Adrenal gland (tissue), 12 donors: ENCODE data around the gene CPD. TPM values are rescaled to one million over a fixed set of nuclear protein-coding genes. Genes with fewer than 3 reads are reported as not detected.

Experiments used
- DNase-seq, 7 donors: peaks; one replicate each; pipeline ENCODE4 v3.0.0-alpha.2; 2019 to 2020
- H3K27ac ChIP-seq, 5 donors: fragments of 200-600 bp; sonication (generic) in 4 of 5; 1 replicate in 3 of 5; 2 replicates in 2 of 5; pipeline versions ENCODE4 v1.5.1 to v1.8.0; 2016 to 2020; ENCODE audit warnings: mild to moderate bottlenecking in 1 of 5
- H3K27me3 ChIP-seq: fragments of 200-600 bp; 2 replicates; pipeline ENCODE4 v1.8.0; 2021
- H3K36me3 ChIP-seq, 2 donors: fragments of 200-600 bp; replicated peaks in 1 of 2; 1 replicate in 1 of 2; 2 replicates in 1 of 2; pipeline versions ENCODE4 v1.5.1 to v1.8.0; 2018 to 2022
- H3K4me1 ChIP-seq, 2 donors: fragments of 200-600 bp; replicated peaks in 1 of 2; 1 replicate in 1 of 2; 2 replicates in 1 of 2; pipeline versions ENCODE4 v1.5.1 to v1.8.0; 2018 to 2021
- H3K4me3 ChIP-seq, 4 donors: fragments of 200-600 bp; sonication (generic) in 3 of 4; one replicate each; pipeline ENCODE4 v1.5.1; 2016 to 2018
- H3K9me3 ChIP-seq, 3 donors: fragments of 200-600 bp; sonication (generic) in 1 of 3; replicated peaks in 1 of 3; 1 replicate in 2 of 3; 2 replicates in 1 of 3; pipeline versions ENCODE4 v1.5.1 to v1.8.0; 2016 to 2021
- CTCF ChIP-seq, 6 experiments: fragments of 450-650 bp in 4 of 6; fragments of 200-600 bp in 2 of 6; sonication (generic) in 1 of 6; IDR thresholded peaks; 1 replicate in 5 of 6; 2 replicates in 1 of 6; pipeline versions ENCODE4 v1.5.1 to v1.8.0; 2016 to 2021; ENCODE audit warnings: antibody characterized with exemption in 6 of 6, mild to moderate bottlenecking in 2 of 6, moderate library complexity in 1 of 6
- POLR2A ChIP-seq, 2 donors: fragments of 450-650 bp; IDR thresholded peaks; one replicate each; pipeline ENCODE4 v1.6.1; 2017; ENCODE audit warnings: antibody characterized with exemption in 2 of 2, mild to moderate bottlenecking in 2 of 2, moderate library complexity in 1 of 2
- WGBS, 4 donors: extraction: QIAGEN DNeasy Blood & Tissue Kit in 2 of 4; methylation state at CpG; one replicate each; pipeline versions ENCODE4 v1.1.5 to v1.1.7; 2013 to 2017; 5-methylcytosine and 5-hydroxymethylcytosine counted together
- intact Hi-C, 2 donors: fragments of 100-400 bp; cut with DNase I; formaldehyde crosslinking; loops; one replicate each; pipeline versions ENCODE4 v1.14.1 to v1.15.0; 2022 to 2023
- polyA plus RNA-seq, 3 donors: library from polyadenylated mRNA; stranded (reverse); fragments of 200-250 nt in 2 of 3; fragments of 350-450 nt in 1 of 3; fragmentation: Illumina TruSeq in 1 of 3; extraction: RNeasy Lipid Tissue Mini Kit (QIAGEN cat#74804) in 1 of 3; gene quantifications; one replicate each; pipeline ENCODE4 v1.2.3, GENCODE V29; 2013 to 2014
- total RNA-seq, 9 donors: library from RNA; depleted of rRNA in 4 of 9; stranded (reverse); fragments of >200 nt in 4 of 9; fragments of 120-200 nt in 1 of 9; fragmentation: NEBNext Ultra II Directional in 1 of 9; extraction: Animal tissue kit (Norgen Biotek cat#: 25700) in 1 of 9; gene quantifications; one replicate each; pipeline versions ENCODE4 v1.1.0 to v1.2.4, GENCODE V29; 2013 to 2023
- donor health status: healthy with polysubstance abuse.
- donor health status: Bipolar disorder and iron deficiency.
- donor health status: DM: yes; HTN: yes; CAD: no.
- donor health status: DM: no; HTN: no; CAD: no.
- donor health status: DM: no; HTN: no; CAD: no.
- donor health status: DM: yes; HTN: yes; CAD: no.

CPD gene
- total and polyA plus RNA-seq, 12 donors: 4.2 to 52.8 (median 33.0) TPM

GRCh38 chr17:30344283-30345088, 34.2 kb upstream of the CPD start:
- Histone ChIP-seq H3K27ac (peak overlapping the region in 2 of 5 donors; percentile 8 to 69), H3K4me3 (no peak overlapping the region), H3K27me3 (no peaks in the 10 kb centered on the region), H3K36me3 (no peaks in the 10 kb centered on the region), H3K9me3 (no peaks in the 10 kb centered on the region), H3K4me1 (peaks cover 0 to 18% of the 10 kb centered on the region in 2 donors)
- intact Hi-C loops: loop anchor here in 1 of 2 donors (10.0 kb wide), 1 partner anchor 130 kb away; the partner anchor contains the start of gene GOSR1
- peak; percentile 11 to 63 (median 29) for DNase-seq
- WGBS, 4 donors: 40 to 60% (median 46%) methylated on average over 8 to 9 of the region's 9 CpGs
- TF ChIP-seq CTCF (IDR thresholded peaks at IDR 0.05): no peak
- no peak for TF ChIP-seq POLR2A (IDR thresholded peaks at IDR 0.05)

DNA sequence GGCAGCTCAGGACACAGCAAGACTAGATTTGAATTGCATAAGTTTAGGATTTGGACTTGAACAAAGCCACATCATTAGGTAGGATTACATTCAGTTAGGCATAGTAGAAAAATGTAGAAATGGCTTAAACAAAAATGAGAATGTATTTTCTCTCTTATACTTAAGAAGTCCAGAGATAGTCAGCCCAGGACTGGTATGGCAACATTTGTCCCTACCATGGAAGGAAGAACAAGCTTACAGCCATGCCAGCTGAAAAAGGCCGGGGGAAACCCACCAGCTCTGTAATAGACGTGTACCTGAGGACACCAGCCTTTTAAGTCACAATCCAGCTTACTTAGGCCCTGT, 33.7 kb upstream of the CPD start:
- intact Hi-C loops: loop anchor here in 1 of 2 donors (10.0 kb wide), 1 partner anchor 130 kb away; the partner anchor contains the start of gene GOSR1
- no peak for TF ChIP-seq CTCF (IDR thresholded peaks at IDR 0.05)
- no peak for TF ChIP-seq POLR2A (IDR thresholded peaks at IDR 0.05)
- no peak overlapping the region for H3K4me3 ChIP-seq
- WGBS, 4 donors: 74 to 88% (median 80%) methylated on average over 2 of the region's 2 CpGs
- no peak for DNase-seq
- H3K4me1 ChIP-seq: peaks cover 0 to 16% of the 10 kb centered on the region in 2 donors
- H3K27me3 ChIP-seq: no peaks in the 10 kb centered on the region
- H3K27ac ChIP-seq: peak overlapping the region in 2 of 5 donors; percentile 49 to 65
- no peaks in the 10 kb centered on the region for H3K9me3 ChIP-seq
- H3K36me3 ChIP-seq: no peaks in the 10 kb centered on the region

DNA sequence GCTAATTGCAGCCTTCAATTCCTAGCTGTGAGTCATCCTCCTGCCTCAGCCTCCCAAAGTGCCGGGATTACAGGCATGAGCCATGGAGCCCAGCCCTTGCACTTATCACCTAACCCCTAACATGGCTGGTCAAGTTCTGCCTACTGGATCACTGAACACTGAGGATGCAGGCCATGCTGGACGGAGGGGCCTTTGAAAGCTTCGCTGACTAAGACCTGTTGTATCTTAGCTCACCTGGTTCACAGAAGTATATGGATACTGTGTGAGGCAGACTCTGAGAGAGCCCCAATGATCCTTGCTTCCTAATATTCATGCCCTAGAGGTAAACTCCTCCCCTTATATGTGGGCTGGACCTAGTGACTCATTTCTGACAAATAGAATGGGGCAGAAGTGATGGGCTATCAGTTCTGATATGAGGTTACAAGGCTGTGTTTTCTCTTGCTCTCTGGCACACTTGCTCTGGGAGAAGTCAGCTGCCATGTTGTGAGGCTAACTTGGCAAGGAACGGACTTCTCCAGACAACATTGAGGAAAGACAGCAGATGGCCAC, 33.1 kb upstream of the CPD start:
- intact Hi-C loops: loop anchor here in 1 of 2 donors (10.0 kb wide), 1 partner anchor 129 kb away; the partner anchor contains the start of gene GOSR1
- no peaks in the 10 kb centered on the region for H3K9me3 ChIP-seq
- H3K36me3 ChIP-seq: no peaks in the 10 kb centered on the region
- TF ChIP-seq POLR2A (IDR thresholded peaks at IDR 0.05): no peak
- no peaks in the 10 kb centered on the region for H3K27me3 ChIP-seq
- H3K4me1 ChIP-seq: peaks cover 0 to 10% of the 10 kb centered on the region in 2 donors
- H3K4me3 ChIP-seq: no peak overlapping the region
- H3K27ac ChIP-seq: peak overlapping the region in 2 of 5 donors; percentile 49 to 65
- no peak for DNase-seq
- 89 to 98% (median 92%) methylated on average over 4 of the region's 4 CpGs for WGBS, 4 donors

DNA sequence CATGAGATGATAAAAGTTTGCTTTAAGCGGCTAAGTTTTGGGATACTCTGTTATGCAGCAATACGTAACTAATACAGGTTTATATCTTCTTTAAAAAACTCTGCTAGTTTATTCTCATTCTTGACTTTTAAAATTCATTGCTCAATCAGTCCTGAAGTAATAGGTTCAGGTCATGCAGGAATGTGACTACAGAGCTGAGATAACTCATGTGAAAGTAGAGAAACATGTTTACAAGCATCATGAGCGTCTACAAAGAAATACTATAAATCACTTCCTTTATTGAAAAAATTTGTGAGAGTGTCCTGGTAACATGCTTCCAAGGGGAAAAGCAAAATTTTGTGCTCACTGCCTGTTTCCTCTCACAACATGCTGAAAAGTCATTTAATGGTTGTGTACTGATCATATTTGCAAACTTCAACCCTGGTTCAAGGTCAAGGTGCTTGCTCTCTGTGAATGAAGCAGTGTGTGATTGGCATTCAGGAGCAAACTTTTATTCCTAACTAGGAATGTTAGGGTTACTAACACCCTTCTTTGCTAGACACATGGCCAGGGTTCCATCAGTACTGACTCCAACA, 32.4 kb upstream of the CPD start:
- 82 to 89% (median 84%) methylated on average over 3 of the region's 3 CpGs for WGBS, 4 donors
- Histone ChIP-seq H3K36me3 (no peaks in the 10 kb centered on the region), H3K27ac (peak overlapping the region in 1 of 5 donors; percentile 65), H3K27me3 (no peaks in the 10 kb centered on the region), H3K4me1 (peaks cover 0 to 10% of the 10 kb centered on the region in 2 donors), H3K9me3 (no peaks in the 10 kb centered on the region), H3K4me3 (no peak overlapping the region)
- intact Hi-C loops: loop anchor here in 1 of 2 donors (10.0 kb wide), 1 partner anchor 128 kb away; the partner anchor contains the start of gene GOSR1
- TF ChIP-seq POLR2A (IDR thresholded peaks at IDR 0.05) (no peak), CTCF (IDR thresholded peaks at IDR 0.05) (no peak)
- no peak for DNase-seq
